OCI-LY3 (cell line): Measurements from ENCODE around the gene EDRF1.
"Not testable (repeated sequence)": the region's sequence is repeated elsewhere in the genome, so short reads cannot be mapped to it uniquely, and the experiment has no call there.

Experiments
- H2AFZ ChIP-seq: fragments of 200-600, 300-600 bp; shearing (Covaris generic); 2 replicates; pipeline ENCODE4 v1.6.0; 2014; ENCODE audit warnings: antibody characterized with exemption, low read depth, low read length
- H3K27ac ChIP-seq: fragments of 200-600, 300-600 bp; sonication (generic); 2 replicates; pipeline ENCODE4 v1.5.1; 2014; ENCODE audit warnings: mild to moderate bottlenecking, low read length, moderate library complexity, mixed read lengths
- H3K27me3 ChIP-seq: fragments of 200-600, 300-600 bp; sonication (generic); 2 replicates; pipeline ENCODE4 v1.6.1; 2014; ENCODE audit warnings: low read depth, low read length, mixed read lengths
- H3K36me3 ChIP-seq: fragments of 200-600, 300-600 bp; sonication (generic); replicated peaks from 2 replicates; pipeline ENCODE3; 2014; ENCODE audit warnings: low read depth, low read length, mixed read lengths
- H3K4me1 ChIP-seq: fragments of 300-600, 200-600 bp; sonication (generic); 2 replicates; pipeline ENCODE4 v1.6.1; 2014; ENCODE audit warnings: low read length, mixed read lengths
- H3K4me2 ChIP-seq: fragments of 200-600, 300-600 bp; sonication (generic); 2 replicates; pipeline ENCODE4 v1.6.1; 2014; ENCODE audit warnings: low read length, mixed read lengths
- H3K4me3 ChIP-seq: fragments of 300-600, 200-600 bp; sonication (generic); 2 replicates; pipeline ENCODE4 v1.5.1; 2014; ENCODE audit warnings: antibody characterized with exemption, mild to moderate bottlenecking, low read length, moderate library complexity
- H3K79me2 ChIP-seq: fragments of 300-600, 200-600 bp; shearing (Covaris generic); 2 replicates; pipeline ENCODE4 v1.6.1; 2014; ENCODE audit warnings: mild to moderate bottlenecking, low read length, mixed read lengths
- H3K9ac ChIP-seq: fragments of 300-600, 200-600 bp; shearing (Covaris generic); 2 replicates; pipeline ENCODE4 v1.6.0; 2014; ENCODE audit warnings: mild to moderate bottlenecking, low read length, moderate library complexity
- H3K9me3 ChIP-seq: fragments of 200-600, 300-600 bp; shearing (Covaris generic); 2 replicates; pipeline ENCODE4 v1.6.1; 2014; ENCODE audit warnings: low read length, mixed read lengths; ENCODE audit not compliant: insufficient read depth
- H4K20me1 ChIP-seq: fragments of 200-600, 300-600 bp; sonication (generic); 2 replicates; pipeline ENCODE4 v1.6.1; 2016; ENCODE audit warnings: low read length, mixed read lengths; ENCODE audit not compliant: insufficient read depth
- CTCF ChIP-seq: fragments of 200-600, 300-600 bp; sonication (generic); IDR thresholded peaks from 2 replicates; pipeline ENCODE4 v1.5.1; 2014; ENCODE audit warnings: antibody characterized with exemption, low read length, low read depth
- EZH2phosphoT487 ChIP-seq: fragments of 200-600 bp; shearing (Covaris generic); IDR thresholded peaks from 2 replicates; pipeline ENCODE4 v1.6.1; 2018; ENCODE audit warnings: antibody characterized with exemption, mixed run types, low read depth

The EDRF1 gene

GRCh38 chr10:125694883-125695282 lies 24.6 kb upstream of the EDRF1 start:
- no peak overlapping the region for H2AFZ ChIP-seq
- H3K27me3 ChIP-seq = no peaks in the 10 kb centered on the region; the same call in 1 of the 2 replicates
- H3K27ac ChIP-seq = no peak overlapping the region
- no peak overlapping the region for H3K4me3 ChIP-seq
- H3K9ac ChIP-seq = no peak overlapping the region
- no peaks in the 10 kb centered on the region for H3K9me3 ChIP-seq
- no peaks in the 10 kb centered on the region for H3K4me1 ChIP-seq
- H4K20me1 ChIP-seq = no peaks in the 10 kb centered on the region
- no peaks in the 10 kb centered on the region for H3K36me3 ChIP-seq
- no peak for TF ChIP-seq CTCF
- no peak for TF ChIP-seq EZH2phosphoT487
- no peak overlapping the region for H3K4me2 ChIP-seq
- no peaks in the 10 kb centered on the region for H3K79me2 ChIP-seq

GRCh38 chr10:125696884-125697283 lies 22.6 kb upstream of the EDRF1 start:
- H3K4me2 ChIP-seq, H4K20me1 ChIP-seq, H3K27me3 ChIP-seq, H3K9ac ChIP-seq, H3K4me1 ChIP-seq, H3K36me3 ChIP-seq, H2AFZ ChIP-seq, H3K9me3 ChIP-seq, H3K79me2 ChIP-seq, H3K27ac ChIP-seq, H3K4me3 ChIP-seq: not testable (repeated sequence)

GRCh38 chr10:125698481-125698998 lies 21.0 kb upstream of the EDRF1 start:
- Histone ChIP-seq H3K79me2 (no peaks in the 10 kb centered on the region), H3K36me3 (no peaks in the 10 kb centered on the region), H3K9ac (no peak overlapping the region), H3K27ac (no peak overlapping the region), H3K4me2 (no peak overlapping the region), H3K9me3 (no peaks in the 10 kb centered on the region), H2AFZ (no peak overlapping the region), H3K4me1 (no peaks in the 10 kb centered on the region), H4K20me1 (no peaks in the 10 kb centered on the region), H3K27me3 (no peaks in the 10 kb centered on the region), H3K4me3 (no peak overlapping the region)
- TF ChIP-seq CTCF (no peak), EZH2phosphoT487 (no peak)

GRCh38 chr10:125699562-125700143 lies 19.9 kb upstream of the EDRF1 start:
- no peak for TF ChIP-seq CTCF
- TF ChIP-seq EZH2phosphoT487 = no peak
- Histone ChIP-seq H2AFZ (no peak overlapping the region), H3K4me2 (no peak overlapping the region)

More at GRCh38 chr10:125699562-125700143, 19.9 kb upstream of the EDRF1 start:
- Histone ChIP-seq H3K79me2 (no peaks in the 10 kb centered on the region), H4K20me1 (no peaks in the 10 kb centered on the region), H3K9me3 (no peaks in the 10 kb centered on the region), H3K9ac (no peak overlapping the region), H3K36me3 (no peaks in the 10 kb centered on the region), H3K4me3 (no peak overlapping the region), H3K4me1 (no peaks in the 10 kb centered on the region), H3K27ac (no peak overlapping the region), H3K27me3 (no peaks in the 10 kb centered on the region)
